Stimulated activated CD8-positive, alpha-beta memory T cell treated with anti-CD3 and anti-CD28 coated beads, Interleukin-7, amount 100 ng/mL, for 48 hours (primary cell): Measurements from ENCODE around the gene OLFM1.
"Not testable (repeated sequence)": the region's sequence is repeated elsewhere in the genome, so short reads cannot be mapped to it uniquely, and the experiment has no call there.

ENCODE experiments used
- DNase-seq, 2 donors: peaks; one replicate each; pipeline ENCODE4 v3.0.0-alpha.2; 2020; ENCODE audit warnings: low read depth in 1 of 2; ENCODE audit errors: extremely low read depth in 1 of 2

Gene OLFM1

GRCh38 chr9:135056541-135056940 lies 30.9 kb upstream of the OLFM1 start:
- no peak for DNase-seq

- DNase-seq, result no peak
Observed at GRCh38 chr9:135060461-135061116, 26.9 kb upstream of the OLFM1 start.

- no peak for DNase-seq
Observed at GRCh38 chr9:135061441-135061840, 26.0 kb upstream of the OLFM1 start.

GRCh38 chr9:135062254-135062653 lies 25.2 kb upstream of the OLFM1 start:
- DNase-seq, result no peak

GRCh38 chr9:135063466-135063865 lies 24.0 kb upstream of the OLFM1 start:
- not testable (repeated sequence) for DNase-seq

GRCh38 chr9:135063888-135064287 lies 23.6 kb upstream of the OLFM1 start:
- DNase-seq, result not testable (repeated sequence)

GRCh38 chr9:135065151-135065550 lies 22.3 kb upstream of the OLFM1 start:
- DNase-seq, result no peak

GRCh38 chr9:135065804-135066203 lies 21.7 kb upstream of the OLFM1 start:
- DNase-seq, result no peak

GRCh38 chr9:135066291-135066690 lies 21.2 kb upstream of the OLFM1 start:
- no peak for DNase-seq

- DNase-seq, result no peak
Observed at GRCh38 chr9:135067096-135067710, 20.3 kb upstream of the OLFM1 start.

GRCh38 chr9:135068776-135069415 lies 18.6 kb upstream of the OLFM1 start:
- DNase-seq, result no peak

- no peak for DNase-seq
Observed at GRCh38 chr9:135069558-135070197, 17.8 kb upstream of the OLFM1 start.

- no peak for DNase-seq
Observed at GRCh38 chr9:135070198-135070951, 17.1 kb upstream of the OLFM1 start.

- DNase-seq, result no peak
Observed at GRCh38 chr9:135070964-135071735, 16.3 kb upstream of the OLFM1 start.

- DNase-seq, result no peak
Observed at GRCh38 chr9:135073081-135073740, 14.3 kb upstream of the OLFM1 start.

GRCh38 chr9:135073741-135074305 lies 13.6 kb upstream of the OLFM1 start:
- no peak for DNase-seq

- no peak for DNase-seq
Observed at GRCh38 chr9:135074354-135075233, 12.9 kb upstream of the OLFM1 start.
